Bronchial epithelial cell (primary cell): ENCODE data around the gene KCTD13. TPM values are rescaled to one million over a fixed set of nuclear protein-coding genes. Genes with fewer than 3 reads are reported as not detected.
A peak's percentile ranks its signal among the peaks of the same experiment; 100 is the strongest.
"Not testable (repeated sequence)": the region's sequence is repeated elsewhere in the genome, so short reads cannot be mapped to it uniquely, and the experiment has no call there.

Source experiments
- DNase-seq: peaks from one replicate; pipeline ENCODE4 v3.0.0-alpha.2; 2010; ENCODE audit warnings: low read depth
- FAIRE-seq: peaks from 2 replicates; lab custom pipeline; 2011; peaks lifted over from hg19 to GRCh38; lab: Jason Lieb, UNC
- H3K27me3 ChIP-seq: 2 replicates; pipeline ENCODE4 v1.5.1; 2011; ENCODE audit warnings: low read length; ENCODE audit not compliant: control insufficient read depth, insufficient read depth
- H3K36me3 ChIP-seq: 2 replicates; pipeline ENCODE4 v1.5.1; 2011; ENCODE audit warnings: low read length; ENCODE audit not compliant: control insufficient read depth, insufficient read depth
- H3K4me3 ChIP-seq: 2 replicates; pipeline ENCODE4 v1.5.1; 2011; ENCODE audit warnings: mild to moderate bottlenecking, low read depth, low read length, control low read depth
- total RNA-seq: library from RNA; depleted of rRNA; stranded (reverse); fragments of >200 nt; gene quantifications from 2 replicates; pipeline ENCODE4 v1.2.1, GENCODE V29; 2014
- TF ChIP-seq, protein P1 (sequence below): IDR thresholded peaks from 2 replicates; pipeline ENCODE4 v1.5.1; 2011; ENCODE audit warnings: mild to moderate bottlenecking, moderate library complexity, low read length, control low read depth, inconsistent platforms; ENCODE audit not compliant: insufficient read depth, severe bottlenecking

KCTD13 gene
- total RNA-seq, 1 donor from 2014 or later, result 8.2 TPM

- FAIRE-seq (no peak), DNase-seq (peak; percentile 62)
- TF ChIP-seq, protein P1, sequence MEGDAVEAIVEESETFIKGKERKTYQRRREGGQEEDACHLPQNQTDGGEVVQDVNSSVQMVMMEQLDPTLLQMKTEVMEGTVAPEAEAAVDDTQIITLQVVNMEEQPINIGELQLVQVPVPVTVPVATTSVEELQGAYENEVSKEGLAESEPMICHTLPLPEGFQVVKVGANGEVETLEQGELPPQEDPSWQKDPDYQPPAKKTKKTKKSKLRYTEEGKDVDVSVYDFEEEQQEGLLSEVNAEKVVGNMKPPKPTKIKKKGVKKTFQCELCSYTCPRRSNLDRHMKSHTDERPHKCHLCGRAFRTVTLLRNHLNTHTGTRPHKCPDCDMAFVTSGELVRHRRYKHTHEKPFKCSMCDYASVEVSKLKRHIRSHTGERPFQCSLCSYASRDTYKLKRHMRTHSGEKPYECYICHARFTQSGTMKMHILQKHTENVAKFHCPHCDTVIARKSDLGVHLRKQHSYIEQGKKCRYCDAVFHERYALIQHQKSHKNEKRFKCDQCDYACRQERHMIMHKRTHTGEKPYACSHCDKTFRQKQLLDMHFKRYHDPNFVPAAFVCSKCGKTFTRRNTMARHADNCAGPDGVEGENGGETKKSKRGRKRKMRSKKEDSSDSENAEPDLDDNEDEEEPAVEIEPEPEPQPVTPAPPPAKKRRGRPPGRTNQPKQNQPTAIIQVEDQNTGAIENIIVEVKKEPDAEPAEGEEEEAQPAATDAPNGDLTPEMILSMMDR, result peak; percentile 44
- H3K4me3 ChIP-seq, result peak within 1 kb of the TSS; percentile 81
- H3K36me3 ChIP-seq, result peaks cover 6% of the 10 kb centered on the region
- no peaks in the 10 kb centered on the region for H3K27me3 ChIP-seq
Measured at GRCh38 chr16:29961479-29962343, 35.7 kb upstream of the KCTD13 start, which contains the start of gene TMEM219. Gene TMEM219, plus strand, starts transcription at chr16:29962079. Its CDS starts 1,065 bp downstream, at chr16:29963144.

DNA sequence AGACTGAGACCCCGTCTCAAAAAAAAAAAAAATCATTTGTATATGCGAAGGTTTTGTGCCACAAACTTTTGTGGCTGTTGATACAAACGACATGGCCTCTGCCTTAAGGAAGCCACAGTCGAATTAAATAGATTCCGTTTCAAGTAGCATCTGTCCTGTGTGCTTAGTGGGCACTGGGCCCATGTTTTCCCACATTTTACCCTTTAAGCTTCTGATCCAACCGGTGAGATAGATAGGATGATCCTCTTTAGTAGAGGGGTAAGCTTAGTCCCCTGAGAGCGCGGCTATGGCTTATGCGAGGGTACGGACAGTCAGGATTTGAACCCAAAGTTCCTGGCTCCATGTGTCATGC lies 35.1 kb upstream of the KCTD13 start:
- no peak for DNase-seq

GRCh38 chr16:29959821-29960220 lies 33.8 kb upstream of the KCTD13 start:
- FAIRE-seq, result not testable (repeated sequence)

More for the DNA sequence above, 35.1 kb upstream of the KCTD13 start:
- Histone ChIP-seq H3K27me3 (no peaks in the 10 kb centered on the region), H3K4me3 (peak overlapping the region; percentile 81), H3K36me3 (peaks cover 6% of the 10 kb centered on the region)
- no peak for FAIRE-seq
- TF ChIP-seq, protein P1, result no peak

DNA sequence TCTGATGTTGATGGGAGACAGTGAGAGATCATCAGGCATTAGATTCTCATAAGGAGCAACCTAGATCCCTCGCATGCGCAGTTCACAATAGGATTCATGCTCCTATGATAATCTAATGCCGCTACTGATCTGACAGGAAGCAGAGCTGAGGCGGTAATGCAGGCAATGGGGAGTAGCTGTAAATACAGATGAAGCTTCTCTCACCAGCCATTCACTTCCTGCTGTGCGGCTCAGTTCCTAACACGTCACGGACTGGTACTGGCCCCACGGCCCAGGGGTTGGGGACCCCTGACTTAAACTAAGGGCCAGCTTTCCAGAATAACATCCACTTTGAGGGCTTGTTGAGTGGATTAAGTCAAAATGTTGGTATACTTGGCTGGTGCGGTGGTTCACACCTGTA lies 33.3 kb upstream of the KCTD13 start:
- DNase-seq (no peak), FAIRE-seq (no peak)
- TF ChIP-seq, protein P1, result no peak
- H3K36me3 ChIP-seq, result peaks cover 2% of the 10 kb centered on the region
- no peak overlapping the region for H3K4me3 ChIP-seq
- H3K27me3 ChIP-seq, result no peaks in the 10 kb centered on the region

More at GRCh38 chr16:29959821-29960220, 33.8 kb upstream of the KCTD13 start:
- not testable (repeated sequence) for H3K36me3 ChIP-seq, DNase-seq, H3K4me3 ChIP-seq, H3K27me3 ChIP-seq

DNA sequence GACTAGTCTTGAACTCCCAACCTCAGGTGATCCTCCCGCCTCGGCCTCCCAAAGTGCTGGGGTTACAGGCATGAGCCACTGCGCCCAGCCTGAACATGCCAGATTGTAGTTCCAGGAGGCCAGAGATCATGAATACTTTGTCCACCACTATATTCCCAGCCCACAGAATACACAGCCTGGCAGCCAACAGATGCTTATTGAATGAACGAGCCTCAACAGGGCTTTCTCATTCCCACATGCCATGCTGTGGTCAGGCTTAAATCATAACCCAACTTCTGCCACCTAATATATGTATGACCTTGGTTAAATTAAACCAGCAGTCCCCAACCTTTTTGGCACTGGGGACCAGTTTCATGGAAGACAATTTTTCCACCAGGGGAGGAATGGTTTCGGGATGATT lies 32.7 kb upstream of the KCTD13 start:
- Histone ChIP-seq H3K27me3 (no peaks in the 10 kb centered on the region), H3K4me3 (no peak overlapping the region), H3K36me3 (peaks cover 2% of the 10 kb centered on the region)
- no peak for FAIRE-seq
- TF ChIP-seq, protein P1, result no peak
- no peak for DNase-seq

DNA sequence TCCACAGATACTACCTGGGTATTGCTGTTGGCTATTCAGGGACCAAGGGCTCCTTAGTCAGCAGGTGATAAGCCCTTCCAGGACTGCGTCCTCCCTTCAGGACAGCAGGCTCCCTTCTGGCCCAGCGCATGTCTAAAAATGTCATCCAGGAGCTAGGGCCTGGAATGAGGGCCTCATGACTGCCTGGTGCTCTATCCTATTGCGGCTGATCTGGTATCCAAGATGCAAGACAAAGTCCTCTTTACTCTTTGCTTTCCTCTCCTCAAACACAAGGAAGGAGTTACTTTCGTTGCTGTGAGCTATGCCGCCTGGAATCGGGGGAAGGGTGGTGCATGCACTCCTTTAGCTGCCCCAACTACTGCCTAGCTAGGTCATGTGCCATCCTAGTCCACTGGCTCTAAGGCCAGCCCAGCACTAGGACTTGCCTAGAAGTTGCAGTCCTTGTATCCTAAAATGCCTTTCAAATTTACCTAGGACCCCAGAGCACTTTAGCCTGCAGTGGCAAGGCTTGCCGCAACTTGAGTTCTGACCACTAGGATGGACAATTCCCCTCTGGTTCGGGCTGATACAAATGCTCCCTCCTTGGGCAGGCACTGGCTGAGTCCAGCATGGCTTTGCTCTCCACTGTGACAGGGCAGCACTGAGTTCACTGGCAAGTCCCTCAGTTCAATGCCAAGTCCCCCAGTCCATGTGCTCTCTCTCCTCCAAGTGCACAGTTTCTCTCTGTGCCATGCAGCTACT lies 25.8 kb upstream of the KCTD13 start:
- no peaks in the 10 kb centered on the region for H3K27me3 ChIP-seq
- TF ChIP-seq, protein P1, result no peak
- no peaks in the 10 kb centered on the region for H3K36me3 ChIP-seq
- H3K4me3 ChIP-seq, result no peak overlapping the region
- DNase-seq, result no peak
- FAIRE-seq, result peak; percentile 13
